Esophagus squamous epithelium (tissue), 4 donors: ENCODE measurements around the gene RASAL2.

Source experiments
- CTCF ChIP-seq, 6 experiments: fragments of 450-650 bp in 4 of 6; fragments of 200-600 bp in 2 of 6; sonication (generic) in 2 of 6; IDR thresholded peaks; one replicate each; pipeline ENCODE4 v1.5.1; 2016 to 2019; ENCODE audit warnings: antibody characterized with exemption in 6 of 6, mild to moderate bottlenecking in 4 of 6, moderate library complexity in 4 of 6
- POLR2A ChIP-seq, 4 donors: fragments of 450-650 bp; IDR thresholded peaks; one replicate each; pipeline ENCODE4 v1.6.1; 2017; ENCODE audit warnings: antibody characterized with exemption in 4 of 4, mild to moderate bottlenecking in 4 of 4, moderate library complexity in 3 of 4

DNA sequence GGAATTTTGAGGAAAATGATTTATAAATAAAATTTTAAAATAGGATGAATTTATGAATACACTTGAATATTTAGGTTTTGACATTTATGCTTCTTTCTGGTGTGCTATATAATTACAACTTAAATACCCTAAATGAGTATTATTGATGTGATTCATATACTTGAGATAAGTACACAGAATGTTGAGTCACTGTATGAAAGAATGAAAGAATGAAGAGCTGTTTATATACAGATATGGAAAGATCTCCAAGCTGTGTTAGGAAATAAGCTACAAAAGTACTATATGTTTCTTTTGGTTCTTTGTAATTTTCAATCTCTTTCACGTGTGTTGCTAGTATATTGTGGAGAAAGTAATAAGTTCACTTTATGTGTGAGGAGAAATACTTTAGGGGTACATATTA, 147.2 kb downstream of the RASAL2 start:
- TF ChIP-seq CTCF (IDR thresholded peaks at IDR 0.05) (no peak), POLR2A (IDR thresholded peaks at IDR 0.05) (no peak)
